K562 (cell line): ENCODE results near the gene IPO13.

Source experiments
- ATF7 ChIP-seq: fragments of 450-650 bp; IDR thresholded peaks from 2 replicates; pipeline ENCODE4 v1.7.1; 2014; ENCODE audit warnings: mild to moderate bottlenecking, moderate library complexity
- CTBP1 ChIP-seq: fragments of 450-650 bp; IDR thresholded peaks from 2 replicates; pipeline ENCODE4 v1.6.1; 2016; ENCODE audit warnings: borderline replicate concordance
- GATAD2A ChIP-seq: fragments of 450-650 bp; IDR thresholded peaks from 2 replicates; pipeline ENCODE4 v1.6.1; 2017
- HDAC2 ChIP-seq: fragments of 450-650 bp; IDR thresholded peaks from 2 replicates; pipeline ENCODE4 v1.6.1; 2016; ENCODE audit warnings: mild to moderate bottlenecking
- TCFL5 ChIP-seq: fragments of 250-450 bp; sonication (Bioruptor Pico); conservative IDR thresholded peaks from 2 replicates; pipeline ENCODE4 v1.6.1; 2021; ENCODE audit warnings: mild to moderate bottlenecking, moderate library complexity, matching md5 sums
- TSC22D4 ChIP-seq: fragments of 450-650 bp; IDR thresholded peaks from 2 replicates; pipeline ENCODE4 v1.6.1; 2016; ENCODE audit warnings: missing genetic modification characterization, missing biosample characterization, control low read depth
- ZKSCAN8 ChIP-seq: fragments of 200-800 bp; sonication (Bioruptor generic); IDR thresholded peaks from 2 replicates; pipeline ENCODE4 v1.6.1; 2016; ENCODE audit warnings: missing genetic modification characterization, missing compliant biosample characterization
- ZNF12 ChIP-seq: sonication (generic); formaldehyde crosslinking; IDR thresholded peaks from 2 replicates; pipeline ENCODE4 v1.4.0; 2020; ENCODE audit warnings: mild to moderate bottlenecking, missing genetic modification reagents
- ZNF24 ChIP-seq: fragments of 450-650 bp; IDR thresholded peaks from 2 replicates; pipeline ENCODE4 v1.6.1; 2016
- ZNF644 ChIP-seq: fragments of 200-800 bp; sonication (Bioruptor generic); IDR thresholded peaks from 2 replicates; pipeline ENCODE4 v1.6.1; 2016; ENCODE audit warnings: low read depth, missing genetic modification characterization, missing compliant biosample characterization
- ZNF830 ChIP-seq: fragments of 250-450 bp; sonication (Bioruptor Pico); IDR thresholded peaks from 2 replicates; pipeline ENCODE4 v1.5.0; 2021; ENCODE audit warnings: mild to moderate bottlenecking

- TF ChIP-seq CTBP1 (no peak), ZNF24 (no peak), ATF7 (no peak), HDAC2 (peak; percentile 62; the same call in 1 of the 2 replicates), TSC22D4 (tag) (no peak), ZNF12 (CRISPR knock-in tag) (no peak), ZNF644 (tag) (0 out of 2 replicates have a peak, but pooled peaks have one; percentile 53), ZNF830 (CRISPR knock-in tag) (no peak), GATAD2A (no peak), ZKSCAN8 (CRISPR knock-in tag) (no peak), TCFL5 (CRISPR knock-in tag) (no peak)
Observed at GRCh38 chr1:43968348-43968948, 21.7 kb downstream of the IPO13 start.
